KOPT-K1 (cell line): ENCODE measurements around the gene SRP68.
A peak's percentile ranks its signal among the peaks of the same experiment; 100 is the strongest.

Experiments used
- H3K27ac ChIP-seq: fragments of 200-600 bp; sonication (generic); 2 replicates; pipeline ENCODE4 v1.5.1; 2016; ENCODE audit warnings: antibody characterized with exemption, mild to moderate bottlenecking, low read depth, low read length; ENCODE audit not compliant: poor library complexity, severe bottlenecking
- H3K36me3 ChIP-seq: fragments of 200-600 bp; sonication (generic); 2 replicates; pipeline ENCODE4 v1.5.1; 2017; ENCODE audit warnings: antibody characterized with exemption, mild to moderate bottlenecking, low read length, moderate library complexity; ENCODE audit not compliant: insufficient read depth
- H3K9me3 ChIP-seq: fragments of 200-600 bp; sonication (generic); 2 replicates; pipeline ENCODE4 v1.5.1; 2017; ENCODE audit warnings: antibody characterized with exemption, low read length, mild to moderate bottlenecking; ENCODE audit not compliant: insufficient read depth, poor library complexity, severe bottlenecking

SRP68 gene

DNA sequence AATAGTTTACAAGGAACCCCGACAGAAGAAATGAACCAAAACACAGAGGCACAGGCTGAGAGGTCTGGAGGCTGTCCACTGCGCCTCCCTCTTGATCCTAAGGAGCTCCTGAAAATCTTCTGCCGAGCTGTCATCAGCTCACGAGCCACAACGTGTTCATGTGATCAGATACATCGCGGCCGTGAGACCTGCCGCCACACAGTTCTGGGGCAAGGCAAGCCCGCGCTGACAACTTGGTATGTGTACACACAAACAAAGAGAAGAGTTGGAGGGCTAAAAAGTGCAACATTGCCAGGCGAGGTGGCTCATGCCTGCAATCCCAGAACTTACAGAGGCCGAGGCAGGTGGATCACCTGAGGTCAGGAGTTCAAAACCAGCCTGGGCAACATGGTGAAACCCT is 23.6 kb upstream of the SRP68 start:
- H3K9me3 ChIP-seq: no peaks in the 10 kb centered on the region
- peaks cover 79% of the 10 kb centered on the region for H3K36me3 ChIP-seq
- H3K27ac ChIP-seq: no peak overlapping the region

DNA sequence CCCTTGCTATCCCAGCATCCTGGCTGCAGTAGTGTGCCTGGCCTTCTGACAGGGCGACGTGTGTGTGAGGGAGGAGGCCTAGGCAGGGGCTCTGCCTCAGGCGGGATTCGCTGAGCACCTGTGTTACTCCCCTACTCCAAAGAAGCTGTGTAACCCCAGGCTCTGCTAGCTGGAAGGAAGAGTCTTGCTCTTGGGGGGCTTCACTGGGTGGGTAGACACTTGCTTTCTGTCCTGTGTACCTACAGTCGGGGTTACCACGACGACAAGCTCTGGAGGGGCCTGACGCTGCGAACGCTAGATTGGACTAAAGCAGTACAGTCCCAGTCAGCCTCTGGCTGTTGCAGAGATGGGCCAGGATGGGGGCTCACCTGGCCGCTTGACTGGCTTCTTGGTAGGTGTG is 21.7 kb upstream of the SRP68 start:
- H3K9me3 ChIP-seq: no peaks in the 10 kb centered on the region
- H3K27ac ChIP-seq: peak overlapping the region; percentile 87
- H3K36me3 ChIP-seq: peaks cover 80% of the 10 kb centered on the region

DNA sequence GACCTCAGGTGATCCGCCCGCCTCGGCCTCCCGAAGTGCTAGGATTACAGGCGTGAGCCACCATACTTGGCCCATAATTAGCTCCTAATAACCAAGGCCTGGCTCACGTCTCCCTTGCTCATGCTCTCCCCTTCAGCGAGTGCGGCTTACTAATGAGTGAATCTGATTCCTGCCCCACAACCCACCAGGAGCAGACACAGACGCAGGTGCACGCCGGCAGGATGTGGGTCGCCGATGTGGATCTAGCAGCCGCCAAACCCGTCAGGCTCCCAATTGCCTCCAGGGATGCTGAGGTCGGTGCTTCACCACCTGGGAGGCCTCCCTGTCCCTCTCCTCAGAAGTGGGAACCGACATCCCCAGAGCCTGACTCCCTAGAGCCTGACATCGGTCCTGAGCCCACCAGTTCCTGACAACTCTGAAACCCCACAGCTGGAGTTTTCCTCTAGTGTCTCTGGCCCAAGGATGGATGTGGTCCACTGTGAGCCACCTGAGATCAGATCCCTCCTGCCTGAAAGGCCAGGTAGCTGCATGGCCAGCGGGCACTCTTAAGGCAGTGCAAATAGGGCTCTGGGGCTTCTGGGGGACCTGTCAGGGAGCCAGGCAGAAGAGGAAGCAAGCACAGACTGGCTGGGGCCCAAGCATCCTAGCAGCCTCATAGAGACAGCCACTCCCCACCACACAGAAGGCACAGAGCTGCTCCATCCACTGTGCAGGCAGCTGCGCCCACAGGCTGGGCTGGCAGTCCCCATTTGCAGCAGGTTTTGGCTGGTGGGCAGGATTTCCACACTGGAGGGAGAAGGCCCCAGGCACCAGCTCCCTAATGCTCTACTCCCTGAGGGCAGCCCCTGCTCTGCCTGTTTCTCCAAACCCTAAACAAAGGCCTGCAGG is 20.5 kb upstream of the SRP68 start:
- peak overlapping the region; percentile 87 for H3K27ac ChIP-seq
- no peaks in the 10 kb centered on the region for H3K9me3 ChIP-seq
- peaks cover 80% of the 10 kb centered on the region for H3K36me3 ChIP-seq

DNA sequence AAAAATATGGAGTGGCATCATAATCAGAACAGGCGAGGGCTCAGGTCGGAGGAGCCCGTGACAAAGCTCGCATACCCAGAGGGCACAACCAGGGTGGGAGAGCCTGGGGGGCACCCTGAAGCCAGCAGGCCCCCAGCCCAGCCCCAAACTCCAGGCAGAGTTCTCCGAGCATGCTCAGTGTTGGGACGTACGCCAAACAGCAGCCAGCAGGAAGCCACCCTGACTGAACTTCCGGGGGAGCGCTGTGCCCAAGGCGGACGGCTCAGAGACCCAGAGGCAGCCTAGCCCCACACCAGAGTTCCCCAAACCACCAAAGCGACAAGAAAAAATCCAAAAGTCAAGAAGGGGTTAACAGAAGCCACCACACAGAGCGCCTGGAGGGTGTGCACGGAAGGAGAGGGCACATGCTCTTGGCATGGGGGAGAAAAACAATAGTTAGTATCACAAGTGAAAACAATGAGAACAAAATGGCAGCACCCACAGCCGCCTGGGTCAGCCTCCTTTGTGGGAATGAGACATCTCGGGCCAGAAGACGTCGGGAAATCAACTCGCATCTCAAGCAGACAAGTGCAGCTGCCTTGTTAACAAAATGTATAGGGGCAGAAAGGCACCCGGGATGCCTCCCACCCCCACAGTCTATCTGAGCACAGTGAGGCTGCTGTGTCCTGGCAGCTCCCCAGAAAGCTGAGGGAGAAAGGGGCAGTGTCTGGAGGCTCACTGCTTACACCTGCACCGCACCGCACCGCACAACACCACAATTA is 19.4 kb upstream of the SRP68 start:
- no peaks in the 10 kb centered on the region for H3K9me3 ChIP-seq
- peaks cover 80% of the 10 kb centered on the region for H3K36me3 ChIP-seq
- peak overlapping the region; percentile 87 for H3K27ac ChIP-seq

DNA sequence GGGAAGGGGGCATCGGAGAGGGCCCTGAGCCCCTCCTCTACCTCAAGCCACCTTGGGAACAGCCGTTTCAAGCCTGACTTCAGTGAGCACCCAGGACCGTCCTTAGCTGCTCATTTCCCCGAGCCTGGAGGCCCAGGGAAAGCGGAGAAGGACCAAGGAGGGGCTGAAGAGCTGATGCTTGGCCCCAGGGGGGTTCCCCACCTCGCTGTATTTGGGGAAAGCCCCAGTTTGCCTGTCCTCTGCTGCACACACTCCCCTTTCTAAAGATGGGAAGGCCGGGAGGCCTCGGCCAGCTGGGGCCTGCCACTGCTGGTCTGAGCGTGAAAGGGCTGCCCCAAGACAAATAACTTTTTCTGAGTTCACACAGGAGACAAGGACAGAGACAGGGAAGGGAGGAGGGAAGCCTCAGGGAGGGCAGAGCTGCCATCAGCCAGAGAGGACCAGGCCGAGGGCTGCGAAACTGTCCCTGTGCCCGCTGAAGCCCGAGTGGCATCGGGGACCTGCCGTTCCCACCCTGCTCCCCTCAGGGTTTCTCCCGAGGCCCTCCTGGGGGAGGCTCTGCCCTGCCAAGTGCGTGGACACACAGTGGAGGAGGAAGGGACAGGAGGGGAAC is 18.3 kb upstream of the SRP68 start:
- peaks cover 80% of the 10 kb centered on the region for H3K36me3 ChIP-seq
- H3K9me3 ChIP-seq: no peaks in the 10 kb centered on the region
- peak overlapping the region; percentile 87 for H3K27ac ChIP-seq

DNA sequence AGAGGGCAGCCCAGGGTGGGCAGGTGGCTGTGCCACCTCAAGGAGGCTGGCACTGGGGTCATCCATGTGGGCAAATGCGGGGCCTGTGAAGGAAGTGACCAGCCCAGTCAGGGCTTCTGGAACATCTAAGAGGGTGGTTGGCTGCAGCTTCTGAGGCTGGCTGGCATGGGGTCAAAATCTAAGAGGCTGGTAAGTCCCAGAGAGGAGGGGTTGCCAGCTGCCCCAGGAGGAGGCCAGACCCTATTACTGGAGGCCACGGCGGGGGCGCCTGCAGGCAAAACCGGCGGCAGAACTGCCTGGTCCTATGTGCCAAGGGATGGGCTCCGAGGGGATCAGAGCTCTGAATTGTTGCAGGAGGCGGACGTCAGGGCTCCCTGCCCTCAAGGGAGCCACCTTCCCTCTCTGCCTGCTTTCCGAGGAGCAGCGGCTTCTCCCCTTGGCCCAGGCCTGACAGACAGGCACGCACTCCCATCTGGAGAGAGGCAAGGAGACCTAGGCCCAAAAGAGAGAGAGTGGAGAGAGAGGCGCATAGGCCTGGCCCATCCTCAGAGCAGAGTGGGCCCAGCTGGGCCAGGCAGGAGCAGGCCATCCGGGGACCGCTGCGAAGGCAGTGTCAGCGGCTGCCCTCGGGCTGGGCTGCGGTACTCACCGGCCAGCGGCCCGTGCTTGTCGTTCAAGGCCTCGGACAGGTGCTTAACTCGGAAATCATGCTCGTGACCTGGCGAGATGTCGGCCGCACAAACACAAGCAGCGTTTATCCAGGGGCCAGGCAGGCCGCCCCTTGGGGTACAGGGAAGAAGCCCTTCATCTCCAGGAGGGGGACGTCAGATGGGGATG is 17.6 kb upstream of the SRP68 start:
- H3K27ac ChIP-seq: no peak overlapping the region
- H3K36me3 ChIP-seq: peaks cover 80% of the 10 kb centered on the region
- H3K9me3 ChIP-seq: no peaks in the 10 kb centered on the region

DNA sequence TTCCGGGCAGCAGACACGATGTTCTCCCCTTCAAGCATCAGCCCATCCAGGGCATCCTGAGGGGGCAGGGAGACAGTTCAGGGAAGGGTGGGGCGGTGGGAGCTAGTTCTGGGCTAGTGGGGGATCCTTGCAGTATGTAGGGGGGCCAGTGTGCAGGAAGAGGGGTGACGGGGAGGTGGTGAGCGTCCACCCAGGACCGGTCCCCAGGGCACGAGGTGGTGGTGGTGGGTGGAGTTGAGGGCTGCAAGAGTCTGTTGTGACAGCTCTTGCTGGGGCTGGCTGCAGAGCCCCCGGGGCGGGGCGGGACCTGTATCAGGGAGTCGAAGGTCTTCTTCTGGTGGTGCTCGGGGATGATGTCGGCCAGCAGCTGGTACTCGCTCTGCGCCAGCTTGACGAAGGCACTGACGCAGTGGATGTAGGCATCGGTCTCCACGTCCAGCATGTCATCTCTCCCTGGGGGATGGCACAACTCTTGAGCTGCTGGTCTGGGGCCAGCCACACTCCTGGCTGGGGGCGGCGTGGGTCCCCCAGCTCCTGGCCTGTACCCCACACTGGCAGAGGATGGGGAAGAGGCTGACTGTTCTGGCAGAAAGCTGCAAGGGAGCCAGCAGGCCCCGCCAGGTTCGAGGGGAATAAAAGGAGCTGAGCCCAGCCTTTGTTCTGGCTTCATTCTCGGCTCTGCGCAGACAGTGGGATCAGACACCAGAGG is 16.7 kb upstream of the SRP68 start:
- Histone ChIP-seq H3K9me3 (no peaks in the 10 kb centered on the region), H3K36me3 (peaks cover 80% of the 10 kb centered on the region), H3K27ac (no peak overlapping the region)

DNA sequence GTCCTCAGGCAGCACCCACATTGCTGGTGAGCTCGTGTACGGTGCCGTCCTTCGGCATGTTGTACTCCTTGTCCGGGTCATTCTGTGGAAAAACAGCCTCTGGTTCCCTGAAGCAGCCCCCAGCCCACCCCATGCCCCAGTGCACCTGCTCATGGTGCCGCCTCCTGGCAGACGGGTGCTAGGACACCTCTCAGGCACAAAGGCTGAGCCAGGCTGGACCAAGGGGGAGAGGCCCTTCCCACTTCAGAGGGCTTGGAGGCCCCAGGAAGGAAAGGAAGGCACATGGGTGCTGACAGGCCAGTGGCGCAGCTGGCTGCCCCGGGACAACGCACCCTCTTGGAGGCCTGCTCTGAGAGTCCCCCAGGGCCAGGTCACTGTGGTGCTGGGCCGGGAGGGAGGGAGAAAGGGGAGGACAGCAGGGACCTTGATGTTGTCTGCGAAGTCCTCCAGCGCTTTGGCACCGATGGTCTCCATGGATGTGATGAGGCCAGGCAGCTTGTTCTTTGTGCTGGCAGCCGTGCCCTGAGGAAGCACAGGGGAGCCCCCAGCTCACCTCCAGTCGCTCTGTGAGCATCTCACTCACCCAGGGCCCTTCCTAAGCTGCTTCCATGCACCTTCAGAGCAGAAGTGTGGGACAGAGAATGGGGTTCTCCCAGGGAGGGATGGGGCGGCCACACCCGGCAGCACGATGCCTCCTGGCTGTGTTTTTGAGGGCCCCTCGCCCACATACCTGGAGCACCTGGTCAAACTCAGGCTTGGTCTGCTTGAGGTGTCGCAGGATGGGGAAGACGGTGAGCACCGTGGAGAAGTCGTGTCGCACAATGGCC is 15.9 kb upstream of the SRP68 start:
- Histone ChIP-seq H3K27ac (no peak overlapping the region), H3K9me3 (no peaks in the 10 kb centered on the region), H3K36me3 (peaks cover 80% of the 10 kb centered on the region)

DNA sequence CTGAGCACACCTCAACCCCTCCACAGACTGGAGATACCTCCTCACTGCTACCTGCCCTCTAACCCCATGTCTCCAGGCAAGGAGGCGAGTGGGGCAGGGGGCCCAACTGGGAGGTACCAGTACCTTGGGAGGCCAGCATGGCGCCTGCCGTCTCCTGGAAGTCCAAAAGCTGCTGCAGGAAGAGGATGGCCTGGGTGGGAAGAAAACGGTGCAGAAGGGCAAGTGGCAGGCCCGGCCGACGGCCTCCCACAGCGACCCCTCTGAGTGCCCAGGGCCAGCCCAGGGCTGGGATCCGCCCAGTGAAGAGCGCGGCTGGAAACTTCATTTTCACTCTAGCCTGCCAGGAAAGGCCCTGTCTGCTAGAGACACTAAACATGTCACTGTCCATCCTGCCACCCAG is 15.2 kb upstream of the SRP68 start:
- Histone ChIP-seq H3K27ac (no peak overlapping the region), H3K36me3 (peaks cover 86% of the 10 kb centered on the region), H3K9me3 (no peaks in the 10 kb centered on the region)

DNA sequence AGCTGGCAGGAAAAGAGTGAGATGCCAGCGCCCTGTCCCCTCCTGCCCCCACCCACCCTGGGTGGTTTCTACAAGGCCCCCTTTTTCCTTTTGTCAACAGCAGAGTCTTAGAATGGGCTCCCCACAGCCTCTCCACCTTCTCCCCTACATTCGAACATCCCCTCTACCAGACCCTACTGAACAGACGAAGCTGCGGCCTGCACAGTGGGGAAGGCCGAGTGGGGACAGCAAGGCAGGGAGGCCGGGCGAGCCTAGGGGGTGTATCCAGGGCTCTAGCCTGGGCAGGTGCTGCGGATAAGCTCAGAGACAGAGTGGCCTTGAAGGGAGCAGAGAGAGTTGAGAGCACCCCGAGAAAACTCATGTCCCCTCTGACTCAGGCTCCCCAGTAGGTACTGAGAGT is 14.1 kb upstream of the SRP68 start:
- peaks cover 98% of the 10 kb centered on the region for H3K36me3 ChIP-seq
- H3K9me3 ChIP-seq: no peaks in the 10 kb centered on the region
- no peak overlapping the region for H3K27ac ChIP-seq

DNA sequence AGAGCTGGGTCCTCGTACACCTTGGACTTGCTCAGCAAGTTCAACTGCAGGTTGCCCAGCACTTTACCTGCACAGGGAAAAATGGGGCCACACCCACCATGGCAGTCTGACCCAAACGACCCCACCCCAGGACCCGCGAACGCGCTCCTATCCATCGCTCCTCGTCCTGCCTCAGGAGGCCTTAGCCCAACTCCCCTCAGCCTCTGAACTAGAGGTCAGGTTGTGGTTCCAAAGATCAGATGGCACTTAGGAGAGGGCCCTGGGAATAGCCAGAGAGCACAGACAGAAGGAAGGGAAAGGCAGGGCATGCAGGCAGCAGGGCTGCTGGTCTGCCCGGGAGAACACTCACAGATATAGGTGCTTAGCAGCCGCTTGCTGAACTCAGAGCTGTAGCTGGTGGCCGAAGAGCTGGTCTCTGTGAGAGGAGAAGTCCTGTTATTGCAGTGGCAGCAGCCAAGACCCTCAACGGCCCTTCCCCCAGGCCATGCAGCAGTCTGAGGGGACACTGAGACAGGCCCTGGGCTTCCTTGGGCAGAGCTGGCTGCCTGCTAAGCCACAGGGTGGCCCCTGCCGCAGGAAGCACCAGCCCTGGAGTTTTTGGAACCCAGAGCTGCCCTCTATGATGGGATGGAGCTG is 13.5 kb upstream of the SRP68 start:
- Histone ChIP-seq H3K36me3 (peaks cover 98% of the 10 kb centered on the region), H3K9me3 (no peaks in the 10 kb centered on the region), H3K27ac (no peak overlapping the region)

DNA sequence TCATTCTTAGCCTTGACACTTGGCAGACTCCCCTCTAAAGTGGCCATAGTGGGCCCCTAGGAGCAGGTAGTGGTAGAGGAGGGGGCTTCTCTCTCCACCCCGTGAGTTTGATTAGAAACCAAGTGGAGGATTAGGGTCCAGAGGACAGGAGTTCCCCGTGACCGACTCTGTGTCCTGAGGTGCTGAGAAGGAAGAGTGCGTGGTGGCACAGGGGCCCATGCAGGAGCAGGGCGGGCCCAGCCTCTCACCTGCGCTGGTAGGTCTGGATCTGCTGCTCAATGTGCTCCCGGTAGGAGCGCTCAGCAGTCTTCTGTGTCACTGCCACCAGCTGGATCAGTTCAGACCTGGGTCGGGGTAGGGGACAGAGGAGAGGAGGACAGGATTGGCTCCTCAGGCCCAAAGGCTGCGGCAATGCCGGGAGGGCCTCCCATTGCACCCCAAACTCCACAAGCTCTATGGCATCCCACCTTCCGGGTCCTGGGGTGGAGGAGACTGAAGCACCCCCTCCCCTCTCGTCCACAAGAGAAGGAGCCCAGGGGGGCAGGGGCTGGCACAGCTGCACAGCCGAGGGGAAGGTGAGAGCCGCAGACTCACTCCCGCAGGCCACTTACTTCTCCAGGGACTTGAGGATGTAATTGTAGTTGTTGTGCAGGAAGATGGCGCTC is 12.9 kb upstream of the SRP68 start:
- H3K27ac ChIP-seq: no peak overlapping the region
- H3K36me3 ChIP-seq: peaks cover 92% of the 10 kb centered on the region
- H3K9me3 ChIP-seq: no peaks in the 10 kb centered on the region
